ENCODE measurements around the gene HPCA.
"Not testable (repeated sequence)": the region's sequence is repeated elsewhere in the genome, so short reads cannot be mapped to it uniquely, and the experiment has no call there.

HPCA gene

DNA sequence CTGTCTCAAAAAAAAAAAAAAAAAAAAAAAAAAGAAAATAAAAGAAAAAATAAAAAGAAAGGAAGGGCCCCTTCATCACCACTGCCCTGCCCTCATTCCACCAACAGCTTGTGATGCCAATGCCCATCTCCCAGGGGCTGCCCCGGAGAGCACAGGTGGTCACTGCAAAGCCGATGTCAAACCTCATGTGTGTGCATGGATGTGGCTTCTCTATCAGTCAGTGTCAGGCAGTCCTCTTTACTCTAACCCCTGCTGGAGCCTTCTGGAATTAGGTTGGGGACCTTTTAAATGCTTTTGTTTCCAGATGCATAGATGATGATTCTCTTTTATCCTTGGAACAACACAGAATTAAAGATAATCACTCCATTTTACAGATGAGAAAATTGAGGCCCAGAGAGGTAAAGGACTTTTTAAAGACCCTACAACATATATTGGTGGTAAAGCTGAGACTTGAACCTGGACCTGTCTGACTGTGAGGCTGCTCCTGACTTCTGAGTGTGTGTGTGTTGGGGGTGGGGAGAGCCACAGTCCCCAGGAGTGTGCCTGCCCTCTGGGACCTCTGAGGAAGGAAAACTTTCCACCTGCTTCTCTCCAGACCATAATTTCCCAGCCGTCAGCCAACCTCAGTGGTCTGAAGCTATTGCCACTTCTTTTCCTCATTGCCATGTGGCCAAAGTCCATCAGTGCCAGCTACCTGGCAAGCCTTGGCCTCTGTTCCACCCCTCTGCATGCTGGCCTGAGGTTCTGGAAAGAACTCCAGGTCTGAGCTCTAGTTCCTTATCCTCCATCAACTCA, 17.9 kb downstream of the HPCA start:
- DNase-seq = no peak

DNA sequence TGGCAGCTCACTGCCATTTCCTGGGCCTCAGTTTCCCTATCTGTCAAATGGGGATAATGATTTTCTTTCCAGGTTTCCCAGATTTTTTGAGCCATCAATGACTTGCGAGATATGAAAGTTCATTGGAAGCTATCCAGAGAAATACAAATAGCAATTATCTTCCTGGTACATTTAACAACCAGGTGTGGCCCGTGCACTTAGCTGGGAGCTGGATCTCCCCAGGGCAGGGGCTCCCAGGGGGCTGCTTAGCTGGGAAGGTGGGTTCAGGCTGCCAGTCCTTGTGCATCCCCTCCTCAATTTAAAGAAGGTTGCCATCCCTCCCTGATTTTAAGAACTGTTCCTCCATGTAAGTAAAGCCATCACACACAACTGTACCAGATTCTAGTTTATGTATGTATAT, 18.5 kb downstream of the HPCA start:
- no peak for DNase-seq

DNA sequence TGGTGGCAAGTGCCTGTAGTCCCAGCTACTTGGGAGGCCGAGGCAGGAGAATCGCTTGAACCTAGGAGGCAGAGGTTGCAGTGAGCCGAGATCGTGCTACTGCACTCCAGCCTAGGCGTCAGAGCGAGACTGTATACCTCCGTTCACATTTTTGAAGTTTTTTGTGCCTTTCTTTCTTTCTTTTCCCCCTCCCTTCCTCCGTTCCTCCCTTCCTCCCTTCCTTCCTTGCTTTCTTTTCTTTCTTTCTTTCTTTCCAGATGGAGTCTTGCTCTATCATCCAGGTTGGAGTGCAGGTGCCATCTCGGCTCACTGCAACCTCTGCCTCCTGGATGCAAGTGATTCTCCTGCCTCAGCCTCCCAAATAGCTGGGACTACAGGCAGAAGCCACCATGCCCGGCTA, 19.3 kb downstream of the HPCA start:
- DNase-seq = not testable (repeated sequence)

DNA sequence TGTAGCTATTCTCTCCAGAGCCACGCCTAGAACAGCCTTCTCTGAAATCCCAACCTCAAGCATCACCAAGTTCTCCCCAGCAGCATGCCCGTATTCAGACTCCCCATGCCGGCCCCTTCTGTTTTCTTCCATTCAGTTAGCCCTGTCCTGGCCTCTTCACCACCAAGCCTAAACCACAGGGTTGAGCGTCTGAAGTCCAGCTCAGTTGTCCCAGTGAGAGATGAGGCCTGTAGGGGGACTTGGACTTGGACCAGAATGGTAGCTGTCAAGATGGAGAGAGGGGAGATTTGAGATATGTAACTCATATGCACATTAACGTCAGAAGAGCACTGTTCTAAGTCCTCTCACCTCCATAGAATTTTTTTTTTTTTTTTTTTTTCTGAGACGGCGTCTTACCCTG, 20.4 kb downstream of the HPCA start:
- DNase-seq = no peak

DNA sequence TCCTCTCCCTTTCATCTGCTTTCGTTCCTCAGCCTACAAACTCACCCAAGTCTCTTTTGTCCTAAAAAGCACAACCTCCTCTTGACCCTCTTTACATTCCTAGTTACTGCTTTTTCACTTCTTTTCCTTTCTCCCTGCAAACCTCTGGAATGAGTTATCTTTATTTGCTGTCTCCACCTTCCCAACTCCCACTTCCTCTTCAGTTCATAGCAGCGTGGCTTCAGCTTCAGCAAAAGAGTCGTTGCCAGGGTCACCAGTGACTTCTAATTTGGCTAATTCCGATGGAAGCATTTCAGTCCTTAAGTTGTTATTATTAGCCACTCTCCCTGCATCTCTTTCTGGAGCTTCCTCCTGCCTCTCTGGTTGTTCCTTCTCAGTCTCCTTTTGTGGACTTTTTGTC, 21.1 kb downstream of the HPCA start:
- DNase-seq = no peak

DNA sequence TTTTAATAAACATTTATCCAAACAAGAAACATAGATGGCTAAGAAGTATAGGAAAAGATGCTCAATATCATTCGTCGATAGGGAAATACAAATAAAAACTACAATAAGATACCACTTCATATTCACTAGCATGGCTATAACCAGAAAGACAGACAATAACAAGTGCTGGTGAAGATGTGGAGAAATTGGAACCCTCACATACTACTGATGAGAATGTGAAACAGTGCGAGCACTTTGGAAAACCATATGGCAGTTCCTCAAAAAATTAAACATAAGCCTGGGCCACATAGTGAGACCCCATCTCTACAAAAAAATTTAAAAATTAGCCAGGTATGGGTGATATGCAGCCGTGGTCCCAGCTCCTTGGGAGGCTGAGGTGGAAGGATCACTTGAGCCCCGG, 24.0 kb downstream of the HPCA start:
- DNase-seq = no peak

DNA sequence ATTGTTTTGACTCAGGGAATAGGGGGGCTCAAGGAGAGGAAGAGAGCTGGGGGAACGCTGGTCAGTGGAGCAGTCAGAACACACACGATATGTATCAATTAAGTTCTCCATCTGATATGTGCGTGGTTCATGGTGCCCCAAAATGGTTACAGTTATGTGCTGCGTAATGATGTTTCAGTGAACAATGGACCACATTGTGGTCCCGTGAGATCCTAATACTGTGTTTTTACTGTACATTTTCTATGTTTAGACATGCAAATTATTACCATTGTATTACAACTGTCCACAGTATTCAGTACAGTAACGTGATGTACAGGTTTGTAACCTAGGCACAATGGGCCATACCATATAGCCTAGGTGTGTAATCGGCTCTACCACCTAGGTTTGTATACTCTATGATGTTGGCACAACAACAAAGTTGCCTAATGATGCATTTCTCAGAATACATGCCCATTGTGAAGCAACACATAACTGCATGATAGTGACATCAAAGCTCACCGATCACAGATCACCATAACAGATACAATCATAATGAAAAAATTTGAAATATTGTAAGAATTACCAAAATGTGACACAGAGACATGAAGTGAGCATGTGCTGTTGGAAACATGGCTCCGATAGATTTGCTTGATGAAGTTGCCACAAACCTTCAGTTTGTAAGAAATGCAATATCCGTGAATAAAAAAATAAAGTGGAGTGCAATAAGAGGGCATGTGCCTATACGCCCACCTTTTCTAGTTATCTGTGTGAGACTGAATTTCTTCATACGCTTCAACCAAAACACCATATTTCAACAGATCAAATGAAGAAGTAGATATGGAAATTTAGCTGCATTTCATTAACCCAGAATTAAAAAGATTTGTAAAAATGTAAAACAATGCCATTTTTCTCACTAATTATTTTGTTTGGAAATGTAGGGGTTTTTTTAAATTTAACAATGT, 29.7 kb downstream of the HPCA start:
- DNase-seq = no peak

DNA sequence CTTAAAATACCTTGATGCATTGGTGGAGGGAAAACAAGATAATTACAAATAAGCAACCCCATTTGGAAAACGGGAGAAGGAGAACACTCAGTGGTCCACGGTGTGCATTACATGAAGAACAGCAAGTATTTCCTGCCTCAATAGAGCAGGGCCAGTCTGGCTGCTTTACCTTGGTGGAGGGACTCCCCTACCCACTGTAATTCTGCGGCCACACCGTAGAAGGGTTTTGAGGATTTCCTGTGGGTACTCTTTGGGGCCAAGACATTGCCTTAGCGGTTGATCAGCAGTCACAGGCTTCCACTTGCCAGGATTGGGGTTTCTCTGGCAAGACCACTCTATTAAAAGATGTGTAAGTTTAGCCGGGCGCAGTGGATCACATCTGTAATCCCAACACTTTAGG, 31.2 kb downstream of the HPCA start:
- DNase-seq = no peak

DNA sequence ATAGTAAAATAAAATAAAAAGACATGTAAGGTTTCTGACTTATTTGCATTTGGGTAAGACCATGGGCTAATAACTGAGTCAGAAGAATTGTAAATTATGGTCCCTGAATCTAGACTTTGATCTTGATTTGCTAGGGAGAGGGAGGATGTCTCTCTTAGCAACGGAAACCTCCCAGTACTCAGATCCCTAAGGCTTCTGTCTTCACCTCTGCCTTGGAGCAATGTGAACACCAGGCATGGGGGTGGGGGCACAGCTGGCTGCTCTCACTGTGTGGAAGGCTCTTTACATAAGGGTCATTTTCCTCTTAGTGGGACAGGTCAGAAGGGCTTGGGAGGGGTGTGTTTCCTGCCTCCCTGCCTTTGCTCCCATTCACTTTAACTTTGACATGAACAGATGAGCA, 31.9 kb downstream of the HPCA start:
- no peak for DNase-seq

DNA sequence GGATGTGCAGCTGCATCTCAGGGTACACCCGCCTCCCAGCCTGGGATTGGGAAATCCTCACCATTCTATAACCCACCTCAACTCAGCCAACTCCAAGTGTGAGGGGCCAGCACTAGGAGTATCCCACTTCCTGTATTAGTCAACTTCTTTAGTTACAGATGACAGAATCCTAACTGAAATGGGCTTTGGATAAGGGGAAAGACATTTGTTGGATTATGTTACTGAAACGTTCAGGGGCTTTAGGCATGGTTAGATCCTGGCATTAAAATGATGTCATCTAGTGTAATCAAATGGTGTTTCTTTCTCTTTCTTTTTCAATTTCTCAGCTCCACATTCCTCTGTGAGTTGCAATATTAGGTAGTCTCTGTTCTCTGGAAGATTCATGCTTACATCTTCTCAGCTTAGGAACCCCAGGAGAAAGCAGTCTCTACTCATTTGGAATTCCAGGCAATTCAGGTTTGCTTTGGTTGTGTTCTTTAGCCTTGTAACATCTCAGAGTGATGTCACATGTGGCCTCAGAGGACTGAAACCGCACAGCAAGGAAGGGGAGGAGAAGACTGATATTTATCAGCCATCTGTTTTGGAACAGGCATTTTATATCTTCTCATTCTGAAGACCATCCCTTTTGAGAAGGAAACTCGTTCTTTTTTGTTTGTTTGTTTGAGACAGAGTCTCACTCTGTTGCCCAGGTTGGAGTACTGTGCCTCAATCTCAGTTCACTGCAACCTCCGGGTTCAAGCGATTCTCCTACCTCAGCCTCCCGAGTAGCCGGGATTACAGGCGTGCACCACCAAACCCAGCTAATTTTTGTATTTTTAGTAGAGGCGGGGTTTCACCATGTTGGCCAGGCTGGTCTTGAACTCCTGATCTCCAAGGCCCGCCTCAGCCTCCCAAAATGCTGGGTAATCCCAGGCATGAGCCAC, 33.8 kb downstream of the HPCA start:
- no peak for DNase-seq

DNA sequence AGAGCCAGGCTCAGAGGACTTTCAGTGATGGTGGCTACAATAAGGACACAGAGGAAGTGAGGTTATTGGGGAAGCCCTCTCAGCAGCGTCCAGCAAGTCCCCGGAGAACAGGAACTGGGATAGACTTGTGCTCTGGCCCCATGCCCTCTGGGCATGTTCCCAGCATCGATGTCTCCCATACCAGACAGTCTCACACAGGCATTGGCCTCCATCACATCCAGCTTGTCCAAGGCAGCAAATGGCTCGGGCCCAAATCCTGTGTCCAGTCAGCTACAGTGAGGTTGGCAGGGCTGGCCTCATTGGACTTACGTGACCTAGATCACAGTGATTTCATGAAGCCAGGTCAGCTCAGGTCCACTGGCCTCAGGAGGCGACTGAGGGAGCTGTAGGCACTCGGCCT, 34.5 kb downstream of the HPCA start:
- no peak for DNase-seq

DNA sequence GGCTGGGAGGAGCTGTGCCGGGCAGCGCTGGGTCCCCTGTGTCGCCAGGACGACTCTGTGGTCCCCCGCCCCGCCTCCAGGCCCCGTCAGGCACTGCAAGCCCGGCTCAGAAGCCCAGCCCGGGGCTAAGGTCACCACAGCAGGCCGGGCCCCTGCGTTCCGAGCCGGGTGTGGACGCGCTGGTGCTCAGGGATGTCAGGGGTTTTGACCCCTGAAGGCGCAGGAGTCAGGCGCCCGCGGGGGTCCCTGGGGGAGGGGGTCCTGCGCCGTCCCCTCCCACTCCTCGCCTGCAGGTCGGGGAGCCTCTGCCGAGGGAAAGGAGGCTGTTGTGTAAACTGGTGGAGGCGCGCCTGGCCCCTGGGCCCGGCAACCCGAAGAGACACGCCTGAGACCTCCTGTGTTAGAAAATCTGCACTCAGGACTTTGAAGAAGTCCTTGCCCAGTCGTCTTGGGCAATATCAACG, 38.6 kb downstream of the HPCA start:
- no peak for DNase-seq

DNA sequence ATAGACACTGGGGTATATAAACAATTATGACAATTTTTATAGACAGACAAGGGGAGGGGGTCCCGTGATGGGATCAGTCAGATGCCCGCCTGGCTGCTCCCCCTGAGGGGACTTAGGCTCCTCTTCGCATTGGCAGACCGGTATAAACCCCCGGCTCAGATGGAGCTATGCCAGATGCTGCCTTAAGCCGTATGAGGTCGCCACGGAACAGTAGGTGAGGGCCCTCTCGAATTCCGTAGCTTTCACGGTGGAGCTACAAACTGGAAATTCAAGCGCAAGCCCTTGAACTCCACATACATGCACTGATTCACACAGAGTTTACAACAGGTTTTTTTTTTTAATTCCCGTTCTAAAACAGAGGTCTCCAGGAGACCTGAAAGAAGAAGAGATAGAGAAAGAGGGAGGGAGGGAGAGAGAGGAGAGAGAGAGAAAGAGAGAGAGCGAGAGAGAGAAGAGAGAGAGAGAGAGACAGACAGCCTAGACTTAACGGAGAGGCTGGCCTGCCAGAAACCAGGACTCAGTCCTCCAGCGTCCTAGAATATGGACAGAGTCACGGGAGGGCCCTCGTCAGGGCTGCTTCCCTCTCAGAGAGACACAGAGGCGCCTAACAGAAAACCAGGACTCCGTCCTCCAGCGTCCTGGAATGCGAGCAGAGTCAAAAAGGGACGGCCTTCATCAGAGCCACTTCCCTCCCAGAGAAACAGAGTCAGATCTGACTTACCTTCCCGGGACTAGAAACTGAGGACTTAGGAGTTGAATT, 39.3 kb downstream of the HPCA start:
- no peak for DNase-seq

DNA sequence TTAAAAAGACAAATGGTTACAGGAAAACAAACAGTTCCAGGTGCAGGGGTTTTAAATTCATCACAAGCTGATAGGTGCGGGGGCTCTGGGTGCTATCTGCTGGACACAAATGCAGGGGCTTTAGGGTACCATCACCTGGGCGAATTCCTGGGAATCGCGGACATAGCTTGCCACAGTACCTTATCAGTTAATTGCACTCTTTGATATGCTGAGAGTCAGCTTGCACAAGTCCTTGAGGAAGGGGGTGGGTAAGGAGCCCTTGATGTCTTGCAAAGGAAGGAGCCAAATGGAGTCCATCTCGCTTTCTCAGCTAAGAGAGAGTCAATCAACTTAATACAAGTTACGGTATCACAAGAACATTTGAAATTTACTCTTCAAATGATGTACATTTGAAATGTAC, 40.3 kb downstream of the HPCA start:
- DNase-seq = no peak

DNA sequence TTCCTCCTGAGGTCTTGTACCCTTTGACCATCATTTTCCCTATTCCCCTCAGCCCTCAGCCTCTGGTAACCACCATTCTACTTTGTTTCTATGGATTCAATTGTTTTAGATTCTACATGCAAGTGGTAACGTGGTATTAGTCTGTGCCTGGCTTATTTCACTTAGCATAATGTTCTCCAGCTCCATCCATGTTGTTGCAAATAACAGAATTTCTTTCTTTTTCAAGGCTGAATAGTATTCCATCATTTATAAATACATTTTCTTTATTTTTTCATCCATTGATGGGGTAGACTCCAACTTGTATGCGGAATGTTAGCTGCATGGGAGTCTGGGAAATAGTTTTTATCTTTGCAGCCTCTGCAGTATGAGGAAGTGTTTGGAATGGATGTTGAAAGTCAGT, 41.1 kb downstream of the HPCA start:
- DNase-seq = no peak

DNA sequence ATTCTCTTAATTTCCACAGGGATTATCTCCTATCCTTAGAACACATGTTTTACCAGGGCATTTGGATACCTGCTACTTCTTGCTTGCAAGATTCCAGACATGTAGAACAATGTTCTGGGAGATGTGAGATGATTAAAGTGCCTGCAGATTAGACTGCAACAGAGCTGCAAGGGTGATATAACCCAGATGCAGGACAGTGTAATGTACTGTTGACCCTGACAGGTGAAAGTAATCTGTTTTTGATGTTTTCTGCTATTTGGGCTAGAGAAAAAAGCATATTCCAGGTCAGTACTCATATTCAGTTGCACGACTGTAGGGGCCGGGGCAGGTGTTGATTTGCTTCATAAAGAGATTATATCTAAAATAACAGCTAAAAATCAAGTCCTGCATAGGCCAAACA, 42.0 kb downstream of the HPCA start:
- DNase-seq = no peak

DNA sequence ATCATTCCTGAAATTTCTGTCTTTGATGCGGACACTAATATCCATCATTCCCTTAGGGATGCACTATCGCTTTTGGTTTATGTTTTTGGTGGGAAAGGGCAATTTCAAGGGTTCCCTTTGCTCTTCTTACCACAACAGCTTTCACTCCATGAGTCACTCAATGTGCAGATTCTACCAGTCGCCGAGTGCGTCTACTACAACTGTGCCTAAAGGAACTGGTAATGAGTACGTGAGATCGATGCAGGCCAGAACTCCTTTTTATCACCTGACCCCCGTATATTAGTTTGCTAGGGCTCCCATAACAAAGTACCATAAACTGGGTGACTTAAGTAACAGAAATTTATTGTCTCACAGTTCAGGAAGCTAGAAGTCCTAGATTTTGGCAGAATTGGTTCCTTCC, 42.4 kb downstream of the HPCA start:
- no peak for DNase-seq

DNA sequence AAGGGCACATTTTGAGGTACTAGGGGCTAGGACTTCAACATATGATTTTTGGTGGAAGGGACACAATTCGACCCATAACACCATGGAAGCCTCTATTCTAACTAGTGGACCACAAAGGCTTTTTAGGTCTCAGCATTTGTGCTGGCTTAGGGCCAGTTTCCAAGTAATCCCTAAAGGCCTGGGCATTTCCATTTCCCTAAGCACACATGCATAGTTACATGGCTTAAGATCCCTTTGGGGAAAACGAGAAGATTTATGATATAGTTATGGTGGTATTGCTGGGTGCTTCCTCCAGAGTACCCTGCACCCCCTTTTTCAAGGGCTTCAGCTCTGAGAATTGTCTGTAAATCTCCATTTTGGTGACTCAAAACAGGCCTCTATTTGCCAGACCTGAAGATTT, 43.1 kb downstream of the HPCA start:
- DNase-seq = no peak

DNA sequence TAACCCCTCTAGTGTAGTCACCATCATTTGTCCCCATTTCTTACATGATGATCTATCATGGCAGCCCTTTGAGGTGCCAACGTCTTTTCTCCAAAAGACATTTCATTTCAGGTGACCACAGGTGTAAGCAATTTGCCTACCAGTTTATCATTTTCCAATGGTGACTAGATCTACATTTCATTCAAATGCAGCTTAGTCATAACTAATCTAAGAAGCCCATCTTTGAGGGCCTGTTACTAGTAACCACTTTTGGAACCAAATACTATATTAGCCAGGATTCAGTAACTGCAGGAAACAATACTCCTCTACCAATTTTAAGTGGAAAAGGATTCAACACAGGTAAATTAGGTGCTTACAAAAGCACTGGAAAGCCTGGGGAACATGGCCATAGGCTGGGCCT, 45.5 kb downstream of the HPCA start:
- no peak for DNase-seq

DNA sequence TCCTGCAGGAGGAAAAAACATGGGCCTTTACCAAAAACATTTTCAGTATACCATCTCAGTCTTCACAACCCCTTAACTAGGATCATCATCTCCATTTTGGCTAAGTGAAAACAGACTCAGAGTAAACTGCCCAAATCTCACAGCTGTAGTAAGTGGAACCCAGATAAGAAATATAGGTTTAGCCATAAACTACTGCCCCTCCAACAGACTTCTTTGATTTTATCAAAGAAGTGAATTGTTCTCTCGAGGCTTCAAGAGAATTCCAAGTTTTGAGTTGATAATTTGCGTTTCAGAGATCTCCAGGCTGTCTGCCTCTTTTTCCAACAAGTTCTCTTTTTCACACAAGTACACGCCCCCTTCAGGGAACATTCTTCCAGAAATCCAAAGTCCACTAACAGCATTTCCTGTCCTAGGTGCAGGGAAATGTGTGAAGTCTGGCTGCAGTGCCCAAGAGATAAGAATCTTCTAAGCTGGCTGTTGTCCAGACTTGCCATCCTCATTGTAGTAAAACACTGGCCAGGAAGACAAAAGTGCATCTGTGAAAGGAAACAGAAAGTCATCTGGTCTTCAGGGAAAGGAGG, 47.5 kb downstream of the HPCA start:
- no peak for DNase-seq

DNA sequence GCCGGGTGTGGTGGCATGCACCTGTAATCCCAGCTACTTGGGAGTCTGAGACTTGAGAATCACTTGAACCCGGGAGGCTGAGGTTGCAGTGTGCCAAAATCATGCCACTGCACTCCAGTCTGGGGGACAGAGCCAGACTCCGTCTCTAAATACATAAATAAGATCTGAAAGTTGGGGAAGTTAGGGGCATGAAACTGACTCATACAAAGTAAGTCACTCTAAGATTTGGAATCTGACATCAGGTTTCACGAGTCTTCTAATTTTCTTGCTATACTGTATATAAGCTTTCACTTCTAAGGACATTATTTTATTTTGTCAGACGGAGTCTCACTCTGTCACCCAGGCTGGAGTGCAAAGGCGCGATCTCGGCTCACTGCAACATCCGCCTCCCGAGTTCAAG, 48.2 kb downstream of the HPCA start:
- DNase-seq = no peak

DNA sequence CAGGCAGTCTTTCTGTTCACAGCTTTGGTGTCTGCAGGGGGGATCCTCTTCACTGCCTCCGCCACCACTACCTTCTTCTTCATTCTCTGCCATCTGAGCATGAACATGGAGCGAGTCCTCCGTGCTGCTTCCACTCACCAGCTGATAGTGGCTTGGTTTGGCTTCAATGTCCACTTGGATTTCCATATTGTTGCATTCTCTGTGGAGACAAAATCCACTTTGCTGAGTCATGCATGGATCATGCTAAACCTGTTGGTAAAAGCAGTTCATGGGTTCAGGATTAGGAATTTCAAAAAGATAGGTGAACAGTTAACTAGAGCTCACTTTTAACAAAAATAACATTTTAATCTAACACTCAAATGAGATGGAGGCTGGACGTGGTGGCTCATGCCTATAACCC, 50.8 kb downstream of the HPCA start:
- DNase-seq = no peak

Measured in DMS 273 treated with DMSO at 0.1 percent for 48 hours (cell line).